HG03159 (cell line): Measurements from ENCODE around the gene LYZ.

ENCODE experiments used
- ATAC-seq: cut with Tn5 transposase; IDR thresholded peaks from one replicate; pipeline ENCODE4 v1.9.1; 2021; ENCODE audit warnings: mild to moderate bottlenecking, moderate library complexity; ENCODE audit not compliant: unreplicated experiment

The LYZ gene

GRCh38 chr12:69338120-69338859 is 9.9 kb upstream of the LYZ start:
- no peak for ATAC-seq

GRCh38 chr12:69338936-69339335 is 9.2 kb upstream of the LYZ start:
- ATAC-seq: no peak

- no peak for ATAC-seq
Measured at GRCh38 chr12:69339999-69340398, 8.2 kb upstream of the LYZ start.

GRCh38 chr12:69341328-69341727 is 6.9 kb upstream of the LYZ start:
- no peak for ATAC-seq

- no peak for ATAC-seq
Measured at GRCh38 chr12:69342421-69342820, 5.8 kb upstream of the LYZ start.

- ATAC-seq: no peak
Measured at GRCh38 chr12:69343357-69343756, 4.8 kb upstream of the LYZ start.

GRCh38 chr12:69343885-69344612 is 4.1 kb upstream of the LYZ start:
- ATAC-seq: no peak

- ATAC-seq: no peak
Measured at GRCh38 chr12:69345077-69345476, 3.1 kb upstream of the LYZ start.

GRCh38 chr12:69345742-69346141 is 2.4 kb upstream of the LYZ start:
- ATAC-seq: no peak

GRCh38 chr12:69350002-69350626 is 1.9 kb downstream of the LYZ start:
- ATAC-seq: no peak

- ATAC-seq: no peak
Measured at GRCh38 chr12:69350777-69351176, 2.6 kb downstream of the LYZ start.

- ATAC-seq: no peak
Measured at GRCh38 chr12:69351462-69352236, 3.5 kb downstream of the LYZ start.

- no peak for ATAC-seq
Measured at GRCh38 chr12:69352904-69353303, 4.7 kb downstream of the LYZ start.

- ATAC-seq: no peak
Measured at GRCh38 chr12:69354172-69354555, 6.0 kb downstream of the LYZ start.

- ATAC-seq: no peak
Measured at GRCh38 chr12:69354556-69355187, 6.5 kb downstream of the LYZ start.

- no peak for ATAC-seq
Measured at GRCh38 chr12:69355363-69356028, 7.3 kb downstream of the LYZ start.

- peak; percentile 82 for ATAC-seq
Measured at GRCh38 chr12:69359531-69360347, 11.6 kb downstream of the LYZ start, which contains the start of gene YEATS4. YEATS4 (plus strand) TSS chr12:69359743; CDS start chr12:69359973, 230 bp downstream.

- ATAC-seq: no peak
Measured at GRCh38 chr12:69360348-69360672, 12.1 kb downstream of the LYZ start.

- no peak for ATAC-seq
Measured at GRCh38 chr12:69366796-69367195, 18.6 kb downstream of the LYZ start.
